A549 treated with AZD2906 at 1 μM for 4 hours (cell line): ENCODE data around the gene GTF2IRD1. TPM values are rescaled to one million over a fixed set of nuclear protein-coding genes. Genes with fewer than 3 reads are reported as not detected.

Experiments
- total RNA-seq: library from RNA; stranded (reverse); fragments of 200-300 nt; extraction: Qiagen RNA extraction; gene quantifications from 5 replicates; pipeline ENCODE4 v1.2.3, GENCODE V29; 2022

The GTF2IRD1 gene
- total RNA-seq = 17.7 to 25.8 TPM (median 23.6 TPM) in 5 replicates

GRCh38 chr7:74453322-74454011, at the start of gene GTF2IRD1:
GTF2IRD1 (plus strand) TSS chr7:74453906; CDS start chr7:74508081, 54,175 bp downstream.

Other genes with a start within 250 kb of the GTF2IRD1 start
- gene LAT2, start 243.9 kb upstream of the GTF2IRD1 start, total RNA-seq = 0.77 to 1.5 TPM (median 0.88 TPM) in 5 replicates
- 51.6 to 65.5 TPM (median 54.6 TPM) in 5 replicates for gene RFC2, start 199.5 kb upstream of the GTF2IRD1 start, total RNA-seq
- gene CLIP2, start 164.5 kb upstream of the GTF2IRD1 start, total RNA-seq = 11.8 to 14.9 TPM (median 13.7 TPM) in 5 replicates
- gene GTF2I, start 203.8 kb downstream of the GTF2IRD1 start, total RNA-seq = 77.7 to 93.7 TPM (median 87.5 TPM) in 5 replicates